B cell (primary cell): ENCODE measurements around the gene PIK3CD.

Experiments
- EZH2 ChIP-seq: IDR thresholded peaks from 2 replicates; pipeline ENCODE4 v1.6.1; 2012; ENCODE audit warnings: borderline replicate concordance, low read depth, mild to moderate bottlenecking, moderate library complexity, low read length; ENCODE audit not compliant: insufficient read depth, poor library complexity, severe bottlenecking
- TF ChIP-seq, protein P1 (sequence below): fragments of 200-600 bp; IDR thresholded peaks from one replicate; pipeline ENCODE4 v1.8.0; 2022; ENCODE audit warnings: antibody characterized with exemption, mild to moderate bottlenecking

DNA sequence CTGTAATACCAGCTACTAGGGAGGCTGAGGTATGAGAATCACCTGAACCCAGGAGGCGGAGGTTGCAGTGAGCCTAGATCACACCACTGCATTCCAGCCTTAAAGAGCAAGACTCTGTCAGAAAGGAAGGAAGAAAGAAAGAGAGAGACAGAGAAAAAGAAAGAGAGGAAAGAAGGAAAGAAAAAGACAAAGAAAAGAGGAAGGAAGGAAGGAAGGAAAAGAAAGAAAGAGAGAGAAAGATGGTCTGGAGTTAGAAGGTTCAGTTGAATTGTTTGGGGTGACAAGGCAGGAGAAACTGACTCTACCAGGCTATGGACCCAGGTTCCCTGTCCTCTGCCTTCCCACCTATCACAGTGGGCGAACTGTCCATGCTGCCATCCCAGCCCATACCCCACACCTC, 27.4 kb upstream of the PIK3CD start:
- TF ChIP-seq, protein P1, sequence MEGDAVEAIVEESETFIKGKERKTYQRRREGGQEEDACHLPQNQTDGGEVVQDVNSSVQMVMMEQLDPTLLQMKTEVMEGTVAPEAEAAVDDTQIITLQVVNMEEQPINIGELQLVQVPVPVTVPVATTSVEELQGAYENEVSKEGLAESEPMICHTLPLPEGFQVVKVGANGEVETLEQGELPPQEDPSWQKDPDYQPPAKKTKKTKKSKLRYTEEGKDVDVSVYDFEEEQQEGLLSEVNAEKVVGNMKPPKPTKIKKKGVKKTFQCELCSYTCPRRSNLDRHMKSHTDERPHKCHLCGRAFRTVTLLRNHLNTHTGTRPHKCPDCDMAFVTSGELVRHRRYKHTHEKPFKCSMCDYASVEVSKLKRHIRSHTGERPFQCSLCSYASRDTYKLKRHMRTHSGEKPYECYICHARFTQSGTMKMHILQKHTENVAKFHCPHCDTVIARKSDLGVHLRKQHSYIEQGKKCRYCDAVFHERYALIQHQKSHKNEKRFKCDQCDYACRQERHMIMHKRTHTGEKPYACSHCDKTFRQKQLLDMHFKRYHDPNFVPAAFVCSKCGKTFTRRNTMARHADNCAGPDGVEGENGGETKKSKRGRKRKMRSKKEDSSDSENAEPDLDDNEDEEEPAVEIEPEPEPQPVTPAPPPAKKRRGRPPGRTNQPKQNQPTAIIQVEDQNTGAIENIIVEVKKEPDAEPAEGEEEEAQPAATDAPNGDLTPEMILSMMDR: no peak
- TF ChIP-seq EZH2: no peak
